Measurements from ENCODE around the gene KIF26B. TPM values are rescaled to one million over a fixed set of nuclear protein-coding genes. Genes with fewer than 3 reads are reported as not detected.

KIF26B gene
- total RNA-seq, 1 experiment from 2014 or later = 1.2 TPM

DNA sequence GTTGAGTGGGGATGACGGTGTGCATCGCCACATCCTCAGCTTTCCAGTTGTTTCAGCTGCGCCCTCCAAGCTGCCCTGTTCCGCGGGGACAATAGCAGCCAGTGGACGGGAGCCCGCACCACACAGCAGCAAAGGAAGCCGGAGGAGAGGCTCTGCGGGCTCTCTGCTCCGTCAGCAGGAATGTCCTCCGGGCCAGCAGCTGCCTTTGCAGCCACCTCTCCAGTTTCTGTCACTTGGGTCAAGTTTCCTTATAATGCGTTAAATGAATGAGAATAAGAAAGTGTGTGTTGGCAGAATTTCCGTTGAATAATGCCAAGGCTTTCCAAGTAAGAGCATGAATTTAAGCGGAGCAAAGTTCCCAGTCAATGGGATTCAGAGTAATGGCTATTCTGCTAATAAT, 263.3 kb downstream of the KIF26B start (continued):
- TF ChIP-seq ZNF396 (CRISPR knock-in tag; IDR thresholded peaks at IDR 0.05; ENCODE audit: borderline replicate concordance) = no peak
- TF ChIP-seq OVOL2 (CRISPR knock-in tag; IDR thresholded peaks at IDR 0.05; ENCODE audit: borderline replicate concordance) = no peak
- TF ChIP-seq ERG (CRISPR knock-in tag; IDR thresholded peaks at IDR 0.05) = no peak
- no peak for TF ChIP-seq ZBTB21 (CRISPR knock-in tag; IDR thresholded peaks at IDR 0.05; ENCODE audit: borderline replicate concordance)
- TF ChIP-seq ZMAT4 (CRISPR knock-in tag; IDR thresholded peaks at IDR 0.05) = no peak

GRCh38 chr1:245419461-245419978, 264.7 kb downstream of the KIF26B start:
- no peak overlapping the region for H3K27ac Mint-ChIP-seq

More at GRCh38 chr1:245419461-245419978, 264.7 kb downstream of the KIF26B start:
- no peak for DNase-seq (ENCODE audit: low spot score)
- Mint-ChIP-seq H3K9me3 (no peaks in the 10 kb centered on the region), H3K27me3 (ENCODE audit: low read depth) (no peaks in the 10 kb centered on the region), H3K4me3 (no peak overlapping the region), H3K4me1 (peaks cover 4% of the 10 kb centered on the region; the same call in 1 of the 2 replicates), H3K36me3 (no peaks in the 10 kb centered on the region)
- TF ChIP-seq PRRX2 (CRISPR knock-in tag; IDR thresholded peaks at IDR 0.05) = no peak
- TF ChIP-seq, protein P1, sequence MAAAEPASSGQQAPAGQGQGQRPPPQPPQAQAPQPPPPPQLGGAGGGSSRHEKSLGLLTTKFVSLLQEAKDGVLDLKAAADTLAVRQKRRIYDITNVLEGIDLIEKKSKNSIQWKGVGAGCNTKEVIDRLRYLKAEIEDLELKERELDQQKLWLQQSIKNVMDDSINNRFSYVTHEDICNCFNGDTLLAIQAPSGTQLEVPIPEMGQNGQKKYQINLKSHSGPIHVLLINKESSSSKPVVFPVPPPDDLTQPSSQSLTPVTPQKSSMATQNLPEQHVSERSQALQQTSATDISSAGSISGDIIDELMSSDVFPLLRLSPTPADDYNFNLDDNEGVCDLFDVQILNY (CRISPR knock-in tag; IDR thresholded peaks at IDR 0.05) = no peak
- TF ChIP-seq TP53 (CRISPR knock-in tag; IDR thresholded peaks at IDR 0.05) = no peak
- TF ChIP-seq ATF3 (CRISPR knock-in tag; conservative IDR thresholded peaks at IDR 0.05) = no peak
- no peak for TF ChIP-seq CTCF (IDR thresholded peaks at IDR 0.05)
- no peak for TF ChIP-seq TEAD4 (CRISPR knock-in tag; IDR thresholded peaks at IDR 0.05)
- no peak for TF ChIP-seq ZNF425 (CRISPR knock-in tag; conservative IDR thresholded peaks at IDR 0.05)
- no peak for TF ChIP-seq IRF2 (CRISPR knock-in tag; IDR thresholded peaks at IDR 0.05; ENCODE audit: borderline replicate concordance, low read depth)
- no peak for TF ChIP-seq ZNF396 (CRISPR knock-in tag; IDR thresholded peaks at IDR 0.05; ENCODE audit: borderline replicate concordance)
- no peak for TF ChIP-seq SOX15 (CRISPR knock-in tag; IDR thresholded peaks at IDR 0.05)
- TF ChIP-seq CBFB (CRISPR knock-in tag; IDR thresholded peaks at IDR 0.05; ENCODE audit: low read depth) = no peak
- no peak for TF ChIP-seq ZSCAN18 (CRISPR knock-in tag; IDR thresholded peaks at IDR 0.05)
- no peak for TF ChIP-seq ZNF512 (CRISPR knock-in tag; IDR thresholded peaks at IDR 0.05; ENCODE audit: borderline replicate concordance)
- no peak for TF ChIP-seq ZNF138 (CRISPR knock-in tag; conservative IDR thresholded peaks at IDR 0.05)
- TF ChIP-seq USF1 (CRISPR knock-in tag; IDR thresholded peaks at IDR 0.05) = no peak
- no peak for TF ChIP-seq GRHL2 (CRISPR knock-in tag; IDR thresholded peaks at IDR 0.05; ENCODE audit: insufficient replicate concordance, severe bottlenecking)
- ATAC-seq = peak; percentile 36; the same call in 1 of the 2 replicates
- CTCF ChIA-PET = interaction anchor here (0.7 to 1.4 kb wide), 3 partner anchors 39 to 263 kb away, joined by 3 read pairs; no protein-coding TSS in a partner anchor
- POLR2A ChIA-PET = interaction anchor here (0.5 to 1.3 kb wide), 2 partner anchors 10 to 729 kb away, joined by 3 read pairs; no protein-coding TSS in a partner anchor
